AG04450 (cell line): ENCODE results near the gene TRIP13. TPM values are rescaled to one million over a fixed set of nuclear protein-coding genes. Genes with fewer than 3 reads are reported as not detected.
"Not testable (repeated sequence)": the region's sequence is repeated elsewhere in the genome, so short reads cannot be mapped to it uniquely, and the experiment has no call there.

Experiments
- CTCF ChIA-PET: fragments of 300-600, 350-600 bp; formaldehyde crosslinking; extraction: SDS; loops from one replicate; lab custom pipeline; 2022; ENCODE audit warnings: antibody characterized with exemption, inconsistent platforms; lab: Charles Lee
- POLR2A ChIA-PET: fragments of 350-600 bp; formaldehyde crosslinking; extraction: SDS; loops from one replicate; lab custom pipeline; 2021; ENCODE audit warnings: antibody characterized with exemption, inconsistent platforms; lab: Yijun Ruan, JAX
- DNase-seq: peaks from one replicate; pipeline ENCODE4 v3.0.0-alpha.2; 2011; ENCODE audit warnings: low read depth, low spot score
- H3K27ac ChIP-seq: one replicate; pipeline ENCODE4 v1.5.1; 2012; ENCODE audit warnings: low read depth, low read length, control low read depth
- H3K27me3 ChIP-seq: one replicate; pipeline ENCODE4 v1.6.0; 2012; ENCODE audit warnings: low read length; ENCODE audit not compliant: control insufficient read depth, insufficient read depth
- H3K4me3 ChIP-seq: 2 replicates; pipeline ENCODE4 v1.5.1; 2011; ENCODE audit warnings: mild to moderate bottlenecking, low read depth, low read length, control low read depth
- H3K9me3 ChIP-seq: 2 replicates; pipeline ENCODE4 v1.5.1; 2012; ENCODE audit warnings: low read length; ENCODE audit not compliant: control insufficient read depth, insufficient read depth
- CTCF ChIP-seq: IDR thresholded peaks from 2 replicates; pipeline ENCODE4 v1.5.1; 2011; ENCODE audit warnings: low read depth, low read length, control low read depth, inconsistent platforms
- polyA plus RNA-seq: library from polyadenylated mRNA; depleted of rRNA; stranded (reverse); fragments of >200 nt; gene quantifications from 2 replicates; pipeline ENCODE4 v1.2.3, GENCODE V29; 2011

The TRIP13 gene
- polyA plus RNA-seq, 1 experiment: 13.8 TPM

GRCh38 chr5:910769-911160 lies 18.1 kb downstream of the TRIP13 start:
- Histone ChIP-seq H3K4me3 (no peak overlapping the region), H3K9me3 (peaks cover 4% of the 10 kb centered on the region; the same call in 1 of the 2 replicates), H3K27ac (no peak overlapping the region), H3K27me3 (no peaks in the 10 kb centered on the region)
- ChIA-PET POLR2A (no interaction called here), CTCF (no interaction called here)
- DNase-seq: no peak
- no peak for TF ChIP-seq CTCF

GRCh38 chr5:911601-912000 lies 18.9 kb downstream of the TRIP13 start:
- no peaks in the 10 kb centered on the region for H3K27me3 ChIP-seq
- ChIA-PET POLR2A (no interaction called here), CTCF (interaction anchor here (0.7 to 2.3 kb wide), 2 partner anchors 9 to 10 kb away, joined by 4 to 12 read pairs; no protein-coding TSS in a partner anchor)
- peaks cover 4% of the 10 kb centered on the region; the same call in 1 of the 2 replicates for H3K9me3 ChIP-seq
- TF ChIP-seq CTCF: no peak
- no peak overlapping the region for H3K27ac ChIP-seq
- no peak overlapping the region for H3K4me3 ChIP-seq
- DNase-seq: no peak

- Histone ChIP-seq H3K27me3 (no peaks in the 10 kb centered on the region), H3K27ac (peak overlapping the region; percentile 70), H3K4me3 (no peak overlapping the region), H3K9me3 (peaks cover 4% of the 10 kb centered on the region; the same call in 1 of the 2 replicates)
- ChIA-PET POLR2A (no interaction called here), CTCF (interaction anchor here (0.7 to 2.3 kb wide), 3 partner anchors 9 to 732 kb away, joined by 3 to 12 read pairs (median 4); no protein-coding TSS in a partner anchor)
- TF ChIP-seq CTCF: no peak; the same call in 1 of the 2 replicates
- peak; percentile 76 for DNase-seq
Measured at GRCh38 chr5:912280-913091, 19.8 kb downstream of the TRIP13 start.

GRCh38 chr5:914174-914573 lies 21.5 kb downstream of the TRIP13 start:
- peaks cover 4% of the 10 kb centered on the region; the same call in 1 of the 2 replicates for H3K9me3 ChIP-seq
- H3K27me3 ChIP-seq: no peaks in the 10 kb centered on the region
- ChIA-PET CTCF (interaction anchor here (2.3 kb wide), 1 partner anchor 12 kb away, joined by 12 read pairs; no protein-coding TSS in a partner anchor), POLR2A (no interaction called here)
- H3K27ac ChIP-seq: no peak overlapping the region
- no peak for DNase-seq
- no peak overlapping the region for H3K4me3 ChIP-seq
- no peak for TF ChIP-seq CTCF

- ChIA-PET CTCF (no interaction called here), POLR2A (no interaction called here)
- Histone ChIP-seq H3K9me3 (peaks cover 4% of the 10 kb centered on the region; the same call in 1 of the 2 replicates), H3K4me3 (no peak overlapping the region), H3K27ac (no peak overlapping the region), H3K27me3 (no peaks in the 10 kb centered on the region)
- no peak for TF ChIP-seq CTCF
- no peak for DNase-seq
Measured at GRCh38 chr5:914612-915011, 21.9 kb downstream of the TRIP13 start.

- CTCF ChIA-PET: not testable (repeated sequence)
Measured at GRCh38 chr5:915346-915745, 22.7 kb downstream of the TRIP13 start.

More at GRCh38 chr5:915346-915745, 22.7 kb downstream of the TRIP13 start:
- POLR2A ChIA-PET, DNase-seq, H3K9me3 ChIP-seq, H3K4me3 ChIP-seq, H3K27ac ChIP-seq, H3K27me3 ChIP-seq: not testable (repeated sequence)
